GM12891 (cell line): ENCODE results near the gene ZSWIM6.

Experiments used
- POLR2A ChIP-seq: IDR thresholded peaks from 2 replicates; pipeline ENCODE4 v1.6.1; 2011; ENCODE audit warnings: low read depth, low read length, control low read depth
- TAF1 ChIP-seq: IDR thresholded peaks from 2 replicates; pipeline ENCODE4 v1.6.1; 2011; ENCODE audit warnings: low read depth, low read length, control low read depth

GRCh38 chr5:61402244-61402823, 70.3 kb downstream of the ZSWIM6 start:
- TF ChIP-seq POLR2A (no peak), TAF1 (no peak)
